Prostate gland (tissue), 2 donors: ENCODE measurements around the gene ZNF506. TPM values are rescaled to one million over a fixed set of nuclear protein-coding genes. Genes with fewer than 3 reads are reported as not detected.
"Not testable (repeated sequence)": the region's sequence is repeated elsewhere in the genome, so short reads cannot be mapped to it uniquely, and the experiment has no call there.

Source experiments
- DNase-seq: peaks from one replicate; pipeline ENCODE4 v3.0.0-alpha.2; 2019; ENCODE audit warnings: low spot score
- H3K27ac ChIP-seq, 2 donors: fragments of 200-600 bp; sonication (generic); 2 replicates each; pipeline ENCODE4 v1.5.1; 2017 to 2019
- H3K27me3 ChIP-seq: fragments of 200-600 bp; sonication (generic); replicated peaks from 2 replicates; pipeline ENCODE4 v1.5.1; 2019; ENCODE audit not compliant: insufficient read depth
- H3K36me3 ChIP-seq, 2 donors: fragments of 200-600 bp; sonication (generic); 1 replicate in 1 of 2; 2 replicates in 1 of 2; pipeline versions ENCODE4 v1.5.1 to v1.8.1; 2017 to 2019
- H3K4me1 ChIP-seq: fragments of 200-600 bp; sonication (generic); replicated peaks from 2 replicates; pipeline ENCODE4 v1.5.1; 2019
- H3K4me3 ChIP-seq, 2 donors: fragments of 200-600 bp; sonication (generic); 2 replicates each; pipeline ENCODE4 v1.5.1; 2017 to 2019
- H3K9me3 ChIP-seq: fragments of 200-600 bp; sonication (generic); 2 replicates; pipeline ENCODE4 v1.5.1; 2017
- POLR2A ChIP-seq: fragments of 450-650 bp; IDR thresholded peaks from one replicate; pipeline ENCODE4 v1.6.1; 2016; ENCODE audit warnings: antibody characterized with exemption, mild to moderate bottlenecking
- POLR2AphosphoS5 ChIP-seq: sonication (generic); formaldehyde crosslinking; IDR thresholded peaks from one replicate; pipeline ENCODE4 v1.6.1; 2017; ENCODE audit warnings: antibody characterized with exemption
- WGBS: methylation state at CpG from one replicate; pipeline ENCODE4 v1.1.5; 2018; 5-methylcytosine and 5-hydroxymethylcytosine counted together
- intact Hi-C: fragments of 100-400 bp; cut with DNase I; formaldehyde crosslinking; loops from one replicate; pipeline ENCODE4 v1.14.2; 2022
- total RNA-seq, 2 donors: library from RNA; depleted of rRNA; stranded (reverse); fragments of >200 nt; gene quantifications; one replicate each; pipeline ENCODE4 v1.1.0, GENCODE V29; 2016
- TF ChIP-seq, protein P1 (sequence below), 4 experiments: fragments of 200-600 bp in 2 of 4; fragments of 450-650 bp in 2 of 4; sonication (generic) in 2 of 4; IDR thresholded peaks; 1 replicate in 3 of 4; 2 replicates in 1 of 4; pipeline ENCODE4 v1.5.1; 2016 to 2019; ENCODE audit warnings: antibody characterized with exemption in 4 of 4, mild to moderate bottlenecking in 2 of 4, moderate library complexity in 2 of 4

The ZNF506 gene
- total RNA-seq, 2 donors from 2014 or later: 35.7 to 37.2 TPM

DNA sequence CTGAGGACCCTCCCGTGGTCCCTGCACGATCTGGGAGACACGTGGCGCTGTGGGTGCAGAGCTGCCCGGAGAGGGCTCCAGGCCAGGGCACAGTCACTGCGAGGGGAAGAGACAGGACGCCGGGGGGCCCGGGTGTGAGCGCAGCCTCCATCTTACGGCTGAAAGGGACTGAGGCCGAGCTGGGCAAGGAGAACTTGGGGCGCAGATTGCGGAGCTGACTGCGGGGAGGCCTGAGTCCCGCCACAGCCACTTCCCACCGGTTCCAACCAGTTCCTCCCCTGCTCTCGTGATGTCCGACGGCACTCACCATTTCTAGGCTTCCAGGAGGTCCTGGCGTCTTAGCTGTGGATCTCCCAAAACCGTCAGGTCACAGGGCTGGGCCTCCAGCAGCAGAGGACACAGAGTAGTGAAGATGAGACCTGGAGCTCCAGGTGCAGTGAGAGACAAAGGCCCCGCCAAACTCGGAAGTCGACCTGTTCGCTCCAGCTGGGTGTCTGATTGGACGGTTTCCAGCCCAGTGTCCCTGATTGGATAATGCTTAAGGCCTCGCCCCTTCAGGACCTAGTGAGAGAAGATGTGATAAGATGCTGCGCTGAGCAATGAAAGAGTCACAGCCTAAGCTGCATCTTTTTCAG, 39.3 kb upstream of the ZNF506 start:
- 20% methylated on average over 29 of the region's 29 CpGs for WGBS
- TF ChIP-seq, protein P1, sequence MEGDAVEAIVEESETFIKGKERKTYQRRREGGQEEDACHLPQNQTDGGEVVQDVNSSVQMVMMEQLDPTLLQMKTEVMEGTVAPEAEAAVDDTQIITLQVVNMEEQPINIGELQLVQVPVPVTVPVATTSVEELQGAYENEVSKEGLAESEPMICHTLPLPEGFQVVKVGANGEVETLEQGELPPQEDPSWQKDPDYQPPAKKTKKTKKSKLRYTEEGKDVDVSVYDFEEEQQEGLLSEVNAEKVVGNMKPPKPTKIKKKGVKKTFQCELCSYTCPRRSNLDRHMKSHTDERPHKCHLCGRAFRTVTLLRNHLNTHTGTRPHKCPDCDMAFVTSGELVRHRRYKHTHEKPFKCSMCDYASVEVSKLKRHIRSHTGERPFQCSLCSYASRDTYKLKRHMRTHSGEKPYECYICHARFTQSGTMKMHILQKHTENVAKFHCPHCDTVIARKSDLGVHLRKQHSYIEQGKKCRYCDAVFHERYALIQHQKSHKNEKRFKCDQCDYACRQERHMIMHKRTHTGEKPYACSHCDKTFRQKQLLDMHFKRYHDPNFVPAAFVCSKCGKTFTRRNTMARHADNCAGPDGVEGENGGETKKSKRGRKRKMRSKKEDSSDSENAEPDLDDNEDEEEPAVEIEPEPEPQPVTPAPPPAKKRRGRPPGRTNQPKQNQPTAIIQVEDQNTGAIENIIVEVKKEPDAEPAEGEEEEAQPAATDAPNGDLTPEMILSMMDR (IDR thresholded peaks at IDR 0.05): no peak
- TF ChIP-seq POLR2AphosphoS5: no peak
- TF ChIP-seq POLR2A: no peak
- H3K27ac ChIP-seq: no peak overlapping the region
- DNase-seq: no peak
- intact Hi-C loops: no loop called here
- no peaks in the 10 kb centered on the region for H3K27me3 ChIP-seq
- H3K4me1 ChIP-seq: no peaks in the 10 kb centered on the region
- H3K9me3 ChIP-seq: no peaks in the 10 kb centered on the region
- H3K36me3 ChIP-seq: no peaks in the 10 kb centered on the region
- no peak overlapping the region for H3K4me3 ChIP-seq

DNA sequence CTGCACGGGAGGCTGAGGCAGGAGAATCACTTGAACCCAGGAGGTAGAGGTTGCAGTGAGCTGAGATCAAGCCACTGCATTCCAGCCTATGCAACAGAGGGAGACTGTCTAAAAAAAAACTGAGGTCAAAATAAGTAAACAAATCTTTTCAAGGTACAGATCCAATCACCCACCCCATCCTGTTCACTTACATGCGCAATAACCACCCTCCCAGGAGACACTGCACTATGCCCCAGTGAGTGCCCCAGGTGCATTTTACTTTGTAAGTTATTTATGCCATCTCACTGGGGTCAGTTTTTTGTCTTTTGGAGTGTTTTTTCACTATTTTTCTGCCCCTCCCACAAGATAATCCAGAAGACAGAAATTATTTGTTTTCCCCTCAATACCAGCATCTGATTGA, 37.2 kb upstream of the ZNF506 start:
- Histone ChIP-seq H3K4me1 (no peaks in the 10 kb centered on the region), H3K36me3 (no peaks in the 10 kb centered on the region), H3K27ac (no peak overlapping the region), H3K9me3 (no peaks in the 10 kb centered on the region), H3K27me3 (no peaks in the 10 kb centered on the region), H3K4me3 (no peak overlapping the region)
- no peak for DNase-seq
- WGBS: 93% methylated on average over 2 of the region's 2 CpGs
- TF ChIP-seq POLR2AphosphoS5 (no peak), POLR2A (no peak)
- TF ChIP-seq, protein P1 (IDR thresholded peaks at IDR 0.05): no peak
- intact Hi-C loops: no loop called here

DNA sequence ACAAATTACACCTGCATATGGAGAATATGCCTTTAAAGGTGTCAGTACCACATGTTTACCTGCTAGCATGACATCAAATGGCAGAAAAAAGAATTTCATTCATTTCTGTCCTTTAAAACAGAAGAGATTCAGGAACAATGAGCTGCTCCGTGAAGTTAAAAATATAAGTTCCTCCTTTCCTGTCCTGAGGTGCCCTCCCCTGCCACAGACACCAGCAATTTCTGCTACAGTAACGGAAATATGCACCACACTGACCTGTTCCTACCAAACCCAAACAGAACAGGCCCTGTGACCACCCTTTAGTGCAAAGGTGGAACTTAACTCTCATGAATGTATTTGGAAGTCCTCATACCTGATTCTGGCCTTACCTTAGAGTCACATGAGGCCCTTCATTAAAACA, 30.2 kb upstream of the ZNF506 start:
- DNase-seq, H3K9me3 ChIP-seq, H3K36me3 ChIP-seq, H3K27me3 ChIP-seq, H3K27ac ChIP-seq, H3K4me1 ChIP-seq, intact Hi-C loops, H3K4me3 ChIP-seq: not testable (repeated sequence)
- 79% methylated on average over 2 of the region's 2 CpGs for WGBS

DNA sequence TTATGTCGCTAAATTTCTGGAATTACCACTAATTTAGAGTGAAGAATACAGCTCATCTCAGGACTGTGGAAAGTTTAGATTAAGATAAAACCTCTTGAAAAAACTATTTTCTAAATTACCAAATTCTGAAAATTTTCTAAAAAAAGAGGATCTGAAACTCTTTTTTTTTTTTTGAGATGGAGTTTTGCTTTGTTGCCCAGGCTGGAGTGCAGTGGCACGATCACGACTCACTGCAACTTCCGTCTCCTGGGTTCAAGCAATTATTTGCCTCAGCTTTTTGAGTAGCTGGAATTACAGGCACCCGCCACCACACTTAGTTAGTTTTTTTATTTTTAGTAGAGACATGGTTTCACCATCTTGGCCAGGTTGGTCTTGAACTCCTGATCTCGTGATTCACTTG, 27.5 kb upstream of the ZNF506 start:
- TF ChIP-seq, protein P1 (IDR thresholded peaks at IDR 0.05): no peak
- no peak for TF ChIP-seq POLR2AphosphoS5
- no peak for TF ChIP-seq POLR2A
- H3K4me1 ChIP-seq: no peaks in the 10 kb centered on the region
- H3K27me3 ChIP-seq: no peaks in the 10 kb centered on the region
- DNase-seq: no peak
- H3K27ac ChIP-seq: no peak overlapping the region
- H3K9me3 ChIP-seq: no peaks in the 10 kb centered on the region
- 94% methylated on average over 6 of the region's 6 CpGs for WGBS
- H3K36me3 ChIP-seq: no peaks in the 10 kb centered on the region
- no peak overlapping the region for H3K4me3 ChIP-seq
- intact Hi-C loops: no loop called here

DNA sequence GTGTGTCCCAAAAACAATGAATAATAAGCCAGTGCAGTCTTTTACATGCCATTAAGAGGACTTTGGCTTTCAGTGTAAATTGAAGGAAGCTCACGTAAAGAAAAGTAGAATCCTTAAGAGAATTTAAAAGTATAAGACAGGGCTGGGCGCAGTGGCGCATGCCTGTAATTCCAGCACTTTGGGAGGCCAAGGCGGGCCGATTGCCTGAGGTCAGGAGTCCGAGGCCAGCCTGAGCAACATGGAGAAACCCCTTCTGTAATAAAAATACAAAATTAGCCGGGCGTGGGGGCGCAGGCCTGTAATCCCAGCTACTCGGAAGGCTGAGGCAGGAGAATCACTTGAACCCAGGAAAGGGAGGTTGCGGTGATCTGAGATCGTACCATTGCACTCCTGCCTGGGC, 26.2 kb upstream of the ZNF506 start:
- TF ChIP-seq, protein P1 (IDR thresholded peaks at IDR 0.05): no peak
- TF ChIP-seq POLR2A (no peak), POLR2AphosphoS5 (no peak)
- Histone ChIP-seq H3K4me3 (no peak overlapping the region), H3K4me1 (no peaks in the 10 kb centered on the region), H3K36me3 (no peaks in the 10 kb centered on the region), H3K27me3 (no peaks in the 10 kb centered on the region), H3K9me3 (no peaks in the 10 kb centered on the region), H3K27ac (no peak overlapping the region)
- 93% methylated on average over 12 of the region's 12 CpGs for WGBS
- DNase-seq: no peak
- intact Hi-C loops: no loop called here
